Colonic mucosa (tissue), 4 donors: ENCODE measurements around the gene CPNE7. TPM values are rescaled to one million over a fixed set of nuclear protein-coding genes. Genes with fewer than 3 reads are reported as not detected.
"Not testable (repeated sequence)": the region's sequence is repeated elsewhere in the genome, so short reads cannot be mapped to it uniquely, and the experiment has no call there.

Source experiments
- DNase-seq: peaks from one replicate; pipeline ENCODE4 v3.0.0-alpha.2; 2020
- H3K27ac ChIP-seq: fragments of 200-600 bp; one replicate; pipeline ENCODE4 v1.8.0; 2021
- H3K27me3 ChIP-seq: fragments of 200-600 bp; one replicate; pipeline ENCODE4 v1.8.0; 2021
- H3K36me3 ChIP-seq: fragments of 200-600 bp; one replicate; pipeline ENCODE4 v1.8.0; 2021
- H3K4me1 ChIP-seq: fragments of 200-600 bp; one replicate; pipeline ENCODE4 v1.8.0; 2021; ENCODE audit warnings: mild to moderate bottlenecking
- H3K4me3 ChIP-seq: fragments of 200-600 bp; one replicate; pipeline ENCODE4 v1.8.0; 2021
- H3K9ac ChIP-seq, 2 donors: one replicate each; pipeline ENCODE4 v1.7.0; 2013; ENCODE audit warnings: control low read depth in 2 of 2, low read depth in 2 of 2, low read length in 2 of 2
- H3K9me3 ChIP-seq: fragments of 200-600 bp; one replicate; pipeline ENCODE4 v1.8.0; 2021
- CTCF ChIP-seq: fragments of 200-600 bp; IDR thresholded peaks from one replicate; pipeline ENCODE4 v1.8.0; 2022; ENCODE audit warnings: antibody characterized with exemption, mild to moderate bottlenecking
- intact Hi-C: fragments of 100-400 bp; cut with DNase I; formaldehyde crosslinking; loops from one replicate; pipeline ENCODE4 v1.14.1; 2022
- total RNA-seq, 2 donors: library from RNA; stranded (reverse); fragmentation: NEBNext Ultra II Directional in 1 of 2; extraction: Animal tissue kit (Norgen Biotek cat#: 25700) in 1 of 2; gene quantifications; one replicate each; pipeline ENCODE4 v1.2.1, GENCODE V29; 2021
- donor health status: healthy.
- donor health status: DM: no; HTN: no; CAD: no.
- donor health status: DM: no; HTN: no; CAD: no.

CPNE7 gene
- total RNA-seq, 2 donors from 2014 or later: 0.19 to 1.6 TPM

GRCh38 chr16:89633064-89633631, 57.6 kb downstream of the CPNE7 start:
- peaks cover 5% of the 10 kb centered on the region for H3K4me1 ChIP-seq
- intact Hi-C loops: no loop called here
- peaks cover 17% of the 10 kb centered on the region for H3K27me3 ChIP-seq
- no peak overlapping the region for H3K9ac ChIP-seq
- H3K27ac ChIP-seq: no peak overlapping the region
- no peak overlapping the region for H3K4me3 ChIP-seq
- no peaks in the 10 kb centered on the region for H3K9me3 ChIP-seq
- TF ChIP-seq CTCF: no peak
- DNase-seq: peak; percentile 31
- H3K36me3 ChIP-seq: no peaks in the 10 kb centered on the region

GRCh38 chr16:89634463-89635385, 59.2 kb downstream of the CPNE7 start:
- H3K4me3 ChIP-seq, H3K9ac ChIP-seq, DNase-seq, H3K36me3 ChIP-seq, H3K4me1 ChIP-seq, H3K9me3 ChIP-seq, H3K27ac ChIP-seq, intact Hi-C loops: not testable (repeated sequence)
- H3K27me3 ChIP-seq: peaks cover 17% of the 10 kb centered on the region

DNA sequence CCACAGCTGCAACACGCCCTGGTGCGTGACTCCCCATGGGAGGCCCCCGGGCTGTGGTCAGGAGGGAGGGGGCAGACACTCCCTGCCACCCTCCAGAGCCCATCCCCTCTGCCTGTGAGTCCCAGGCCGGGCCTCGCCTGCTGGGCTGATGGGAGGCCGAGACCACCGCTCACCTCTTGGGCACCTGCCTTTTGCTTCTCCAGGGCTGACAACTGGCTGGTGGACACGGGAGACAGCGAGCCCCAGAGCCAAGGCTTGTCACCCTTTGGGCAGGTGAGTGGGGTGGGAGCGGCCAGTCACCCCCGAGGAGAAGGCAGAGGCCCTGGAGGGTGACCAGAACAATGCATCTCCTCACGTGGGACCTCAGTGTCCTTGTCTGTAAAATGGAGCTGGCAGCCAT, 61.1 kb downstream of the CPNE7 start:
- no peak for DNase-seq
- no peaks in the 10 kb centered on the region for H3K9me3 ChIP-seq
- TF ChIP-seq CTCF: no peak
- H3K36me3 ChIP-seq: no peaks in the 10 kb centered on the region
- peaks cover 11% of the 10 kb centered on the region for H3K27me3 ChIP-seq
- peaks cover 5% of the 10 kb centered on the region for H3K4me1 ChIP-seq
- intact Hi-C loops: no loop called here
- H3K27ac ChIP-seq: no peak overlapping the region
- no peak overlapping the region for H3K9ac ChIP-seq
- no peak overlapping the region for H3K4me3 ChIP-seq

GRCh38 chr16:89637379-89637778, 61.8 kb downstream of the CPNE7 start:
- DNase-seq: no peak
- intact Hi-C loops: no loop called here
- Histone ChIP-seq H3K27me3 (peaks cover 5% of the 10 kb centered on the region), H3K27ac (no peak overlapping the region), H3K36me3 (no peaks in the 10 kb centered on the region), H3K9ac (no peak overlapping the region), H3K4me1 (peaks cover 5% of the 10 kb centered on the region), H3K9me3 (no peaks in the 10 kb centered on the region), H3K4me3 (no peak overlapping the region)
- TF ChIP-seq CTCF: no peak

- Histone ChIP-seq H3K27me3 (no peaks in the 10 kb centered on the region), H3K4me1 (no peaks in the 10 kb centered on the region), H3K27ac (no peak overlapping the region), H3K36me3 (no peaks in the 10 kb centered on the region), H3K9me3 (no peaks in the 10 kb centered on the region), H3K9ac (no peak overlapping the region), H3K4me3 (no peak overlapping the region)
- no peak for DNase-seq
- TF ChIP-seq CTCF: no peak
- intact Hi-C loops: no loop called here
Measured at GRCh38 chr16:89638455-89638854, 62.9 kb downstream of the CPNE7 start.

DNA sequence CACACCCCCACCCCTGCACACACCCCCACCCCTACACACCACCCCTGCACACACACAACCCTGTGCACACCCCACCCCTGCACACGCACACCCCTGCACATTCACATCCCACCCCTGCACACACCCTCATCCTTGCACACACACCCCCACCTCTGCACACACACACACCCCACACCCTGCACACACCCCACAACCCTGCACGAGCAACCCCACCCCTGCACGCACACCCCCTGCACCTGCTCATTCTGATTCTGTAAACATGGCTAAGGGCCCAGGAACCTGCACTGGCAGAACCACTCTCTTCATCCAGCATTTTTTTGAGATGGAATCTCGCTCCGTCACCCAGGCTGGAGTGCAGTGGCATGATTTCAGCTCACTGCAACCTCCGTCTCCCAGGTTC, 63.8 kb downstream of the CPNE7 start:
- intact Hi-C loops: no loop called here
- H3K4me1 ChIP-seq: no peaks in the 10 kb centered on the region
- TF ChIP-seq CTCF: no peak
- no peak overlapping the region for H3K27ac ChIP-seq
- no peak overlapping the region for H3K4me3 ChIP-seq
- H3K9ac ChIP-seq: no peak overlapping the region
- no peaks in the 10 kb centered on the region for H3K9me3 ChIP-seq
- DNase-seq: no peak
- H3K36me3 ChIP-seq: no peaks in the 10 kb centered on the region
- no peaks in the 10 kb centered on the region for H3K27me3 ChIP-seq
